GM19238 (cell line): Measurements from ENCODE around the gene RYR2.

Source experiments
- DNase-seq: peaks from one replicate; pipeline ENCODE4 v3.0.0; 2011; ENCODE audit warnings: low spot score; ENCODE audit not compliant: insufficient read length

Gene RYR2

GRCh38 chr1:237429252-237429651, 387.3 kb downstream of the RYR2 start:
- no peak for DNase-seq

GRCh38 chr1:237431448-237431847, 389.5 kb downstream of the RYR2 start:
- DNase-seq = no peak

- no peak for DNase-seq
Measured at GRCh38 chr1:237440346-237440745, 398.4 kb downstream of the RYR2 start.

GRCh38 chr1:237444120-237444790, 402.3 kb downstream of the RYR2 start:
- DNase-seq = no peak

- no peak for DNase-seq
Measured at GRCh38 chr1:237448042-237448441, 406.1 kb downstream of the RYR2 start.

GRCh38 chr1:237457573-237457972, 415.6 kb downstream of the RYR2 start:
- DNase-seq = no peak

- DNase-seq = no peak
Measured at GRCh38 chr1:237467320-237467719, 425.3 kb downstream of the RYR2 start.

- no peak for DNase-seq
Measured at GRCh38 chr1:237470712-237471338, 428.8 kb downstream of the RYR2 start.

GRCh38 chr1:237471377-237471776, 429.4 kb downstream of the RYR2 start:
- no peak for DNase-seq

- DNase-seq = no peak
Measured at GRCh38 chr1:237471956-237472355, 430.0 kb downstream of the RYR2 start.

- no peak for DNase-seq
Measured at GRCh38 chr1:237473854-237474253, 431.9 kb downstream of the RYR2 start.

GRCh38 chr1:237478082-237478481, 436.1 kb downstream of the RYR2 start:
- DNase-seq = no peak

GRCh38 chr1:237478842-237479241, 436.9 kb downstream of the RYR2 start:
- DNase-seq = no peak

GRCh38 chr1:237482777-237483176, 440.8 kb downstream of the RYR2 start:
- DNase-seq = no peak

- no peak for DNase-seq
Measured at GRCh38 chr1:237492359-237492758, 450.4 kb downstream of the RYR2 start.

GRCh38 chr1:237500566-237500965, 458.6 kb downstream of the RYR2 start:
- DNase-seq = no peak

- no peak for DNase-seq
Measured at GRCh38 chr1:237503292-237503691, 461.3 kb downstream of the RYR2 start.

GRCh38 chr1:237507005-237507404, 465.0 kb downstream of the RYR2 start:
- peak; percentile 9 for DNase-seq

GRCh38 chr1:237509748-237510147, 467.8 kb downstream of the RYR2 start:
- no peak for DNase-seq

GRCh38 chr1:237525102-237525501, 483.1 kb downstream of the RYR2 start:
- no peak for DNase-seq

- no peak for DNase-seq
Measured at GRCh38 chr1:237527761-237528160, 485.8 kb downstream of the RYR2 start.

GRCh38 chr1:237528545-237528944, 486.6 kb downstream of the RYR2 start:
- no peak for DNase-seq

- DNase-seq = no peak
Measured at GRCh38 chr1:237539055-237539454, 497.1 kb downstream of the RYR2 start.
